Activated naive CD8-positive, alpha-beta T cell treated with anti-CD3 and anti-CD28 coated beads, Interleukin-2, amount 50 U/mL, for 16 hours (primary cell): ENCODE results near the gene GCM1.

Experiments
- DNase-seq: peaks from one replicate; pipeline ENCODE4 v3.0.0-alpha.2; 2020; ENCODE audit warnings: low read depth, low spot score

Gene GCM1

GRCh38 chr6:53107091-53107490 lies 41.5 kb downstream of the GCM1 start:
- DNase-seq: no peak

GRCh38 chr6:53104916-53105315 lies 43.7 kb downstream of the GCM1 start:
- DNase-seq: no peak

GRCh38 chr6:53103993-53104675 lies 44.5 kb downstream of the GCM1 start:
- DNase-seq: no peak

GRCh38 chr6:53101006-53101405 lies 47.6 kb downstream of the GCM1 start:
- no peak for DNase-seq

GRCh38 chr6:53100561-53100960 lies 48.1 kb downstream of the GCM1 start:
- DNase-seq: no peak

- DNase-seq: no peak
Measured at GRCh38 chr6:53095716-53096115, 52.9 kb downstream of the GCM1 start.

- DNase-seq: no peak
Measured at GRCh38 chr6:53095270-53095669, 53.4 kb downstream of the GCM1 start.

- no peak for DNase-seq
Measured at GRCh38 chr6:53090576-53090975, 58.1 kb downstream of the GCM1 start.

- DNase-seq: no peak
Measured at GRCh38 chr6:53089948-53090347, 58.7 kb downstream of the GCM1 start.

- no peak for DNase-seq
Measured at GRCh38 chr6:53086302-53086701, 62.3 kb downstream of the GCM1 start.

- no peak for DNase-seq
Measured at GRCh38 chr6:53080813-53081212, 67.8 kb downstream of the GCM1 start.
